NCI-H345 treated with DMSO at 0.1 percent for 48 hours (cell line): Measurements from ENCODE around the gene BNC2.

Experiments
- DNase-seq: peaks from one replicate; lab custom pipeline; 2025; ENCODE audit not compliant: unreplicated experiment; lab: John Stamatoyannopoulos, UW

Gene BNC2

GRCh38 chr9:16679327-16679821, 191.1 kb downstream of the BNC2 start:
- no peak for DNase-seq

- DNase-seq, result no peak
These were observed 194.0 kb downstream of the BNC2 start for GRCh38 chr9:16676519-16676918.

- no peak for DNase-seq
These were observed 195.3 kb downstream of the BNC2 start for GRCh38 chr9:16675131-16675530.

GRCh38 chr9:16673171-16673570, 197.3 kb downstream of the BNC2 start:
- no peak for DNase-seq

GRCh38 chr9:16672501-16672900, 198.0 kb downstream of the BNC2 start:
- DNase-seq, result no peak

GRCh38 chr9:16671591-16672137, 198.8 kb downstream of the BNC2 start:
- DNase-seq, result no peak

GRCh38 chr9:16670791-16671190, 199.7 kb downstream of the BNC2 start:
- DNase-seq, result no peak

- DNase-seq, result no peak
These were observed 201.7 kb downstream of the BNC2 start for GRCh38 chr9:16668734-16669295.

- DNase-seq, result no peak
These were observed 206.3 kb downstream of the BNC2 start for GRCh38 chr9:16664211-16664610.

- DNase-seq, result no peak
These were observed 208.7 kb downstream of the BNC2 start for GRCh38 chr9:16661816-16662215.

- no peak for DNase-seq
These were observed 211.4 kb downstream of the BNC2 start for GRCh38 chr9:16659096-16659495.

- no peak for DNase-seq
These were observed 213.9 kb downstream of the BNC2 start for GRCh38 chr9:16656432-16657169.

- no peak for DNase-seq
These were observed 215.8 kb downstream of the BNC2 start for GRCh38 chr9:16654596-16655126.

GRCh38 chr9:16653491-16654399, 216.7 kb downstream of the BNC2 start:
- peak; percentile 33 for DNase-seq

GRCh38 chr9:16652582-16652981, 217.9 kb downstream of the BNC2 start:
- no peak for DNase-seq

- no peak for DNase-seq
These were observed 219.0 kb downstream of the BNC2 start for GRCh38 chr9:16651446-16651964.

GRCh38 chr9:16645970-16646369, 224.5 kb downstream of the BNC2 start:
- no peak for DNase-seq

GRCh38 chr9:16642421-16643109, 227.9 kb downstream of the BNC2 start:
- no peak for DNase-seq

GRCh38 chr9:16640649-16641048, 229.8 kb downstream of the BNC2 start:
- no peak for DNase-seq

GRCh38 chr9:16639644-16640043, 230.8 kb downstream of the BNC2 start:
- DNase-seq, result no peak
